SK-N-SH (cell line): ENCODE results near the gene RBMS1. TPM values are rescaled to one million over a fixed set of nuclear protein-coding genes. Genes with fewer than 3 reads are reported as not detected.

Experiments used
- CTCF ChIA-PET: fragments of 300-600, 350-600 bp; formaldehyde crosslinking; extraction: SDS; loops from one replicate; lab custom pipeline; 2021; lab: Yijun Ruan, JAX
- POLR2A ChIA-PET: fragments of 350-600 bp; sonication (Branson Sonifier 250); formaldehyde crosslinking; extraction: SDS; loops from one replicate; lab custom pipeline; 2020; ENCODE audit warnings: antibody characterized with exemption, inconsistent platforms; lab: Yijun Ruan, JAX
- DNase-seq: peaks from one replicate; pipeline ENCODE4 v3.0.0; 2012
- H2AFZ ChIP-seq: fragments of 200-600 bp; sonication (generic); 2 replicates; pipeline ENCODE4 v1.8.1; 2016; ENCODE audit warnings: antibody characterized with exemption, mild to moderate bottlenecking, low read depth
- H3F3A ChIP-seq: fragments of 200-600 bp; sonication (generic); replicated peaks from 2 replicates; pipeline ENCODE3; 2016; ENCODE audit warnings: antibody characterized with exemption, mild to moderate bottlenecking; ENCODE audit not compliant: insufficient read depth
- H3K27ac ChIP-seq, 2 experiments: fragments of 200-500 bp in 1 of 2; fragments of 200-600 bp in 1 of 2; sonication (Bioruptor generic) in 1 of 2; sonication (generic), shearing (Covaris generic) in 1 of 2; 2 replicates each; pipeline versions ENCODE4 v1.5.1 to v1.6.1; 2014 to 2016; ENCODE audit warnings: low read depth in 2 of 2, inconsistent platforms in 1 of 2, low read length in 1 of 2, mild to moderate bottlenecking in 1 of 2, mixed read lengths in 1 of 2
- H3K27me3 ChIP-seq: fragments of 200-600 bp; sonication (generic), shearing (Covaris generic); 2 replicates; pipeline ENCODE4 v1.6.1; 2016; ENCODE audit warnings: mixed run types; ENCODE audit not compliant: insufficient read depth
- H3K36me3 ChIP-seq, 2 experiments: fragments of 200-500 bp in 1 of 2; fragments of 200-600 bp in 1 of 2; sonication (Bioruptor generic) in 1 of 2; sonication (generic) in 1 of 2; replicated peaks in 1 of 2; 2 replicates each; pipeline versions ENCODE3 to v1.5.1; 2014 to 2016; ENCODE audit warnings: low read length in 1 of 2, mild to moderate bottlenecking in 1 of 2; ENCODE audit not compliant: insufficient read depth in 2 of 2, control insufficient read depth in 1 of 2
- H3K4me1 ChIP-seq, 2 experiments: fragments of 200-500 bp in 1 of 2; fragments of 200-600 bp in 1 of 2; sonication (Bioruptor generic) in 1 of 2; sonication (generic), shearing (Covaris generic) in 1 of 2; 2 replicates each; pipeline versions ENCODE4 v1.5.1 to v1.6.1; 2014 to 2016; ENCODE audit warnings: low read depth in 1 of 2, low read length in 1 of 2, mixed run types in 1 of 2; ENCODE audit not compliant: insufficient read depth in 2 of 2, control insufficient read depth in 1 of 2
- H3K4me2 ChIP-seq: fragments of 200-600 bp; sonication (generic), shearing (Covaris generic); 2 replicates; pipeline ENCODE4 v1.6.1; 2017; ENCODE audit warnings: mixed run types
- H3K4me3 ChIP-seq, 2 experiments: fragments of 200-500 bp in 1 of 2; fragments of 200-600 bp in 1 of 2; sonication (Bioruptor generic) in 1 of 2; sonication (generic), shearing (Covaris generic) in 1 of 2; 2 replicates each; pipeline versions ENCODE4 v1.5.1 to v1.8.1; 2014 to 2016; ENCODE audit warnings: low read depth in 2 of 2, inconsistent platforms in 1 of 2, low read length in 1 of 2, mild to moderate bottlenecking in 1 of 2, mixed read lengths in 1 of 2, moderate library complexity in 1 of 2
- H3K79me2 ChIP-seq: fragments of 200-600 bp; sonication (generic); 2 replicates; pipeline ENCODE4 v1.8.1; 2017; ENCODE audit warnings: mild to moderate bottlenecking; ENCODE audit not compliant: insufficient read depth
- H3K9ac ChIP-seq: fragments of 200-600 bp; sonication (generic); 2 replicates; pipeline ENCODE4 v1.6.1; 2017; ENCODE audit warnings: mixed run types
- H3K9me2 ChIP-seq: fragments of 200-600 bp; sonication (generic); 2 replicates; pipeline ENCODE4 v1.6.1; 2017; ENCODE audit warnings: mixed run types
- H3K9me3 ChIP-seq: fragments of 200-600 bp; sonication (generic); 2 replicates; pipeline ENCODE4 v1.6.1; 2017; ENCODE audit warnings: mixed run types, mild to moderate bottlenecking, moderate library complexity
- H4K20me1 ChIP-seq: fragments of 200-600 bp; sonication (generic); 2 replicates; pipeline ENCODE4 v1.6.1; 2017; ENCODE audit warnings: mild to moderate bottlenecking, mixed run types; ENCODE audit not compliant: insufficient read depth
- CTCF ChIP-seq: fragments of 200-600 bp; sonication (generic); IDR thresholded peaks from 2 replicates; pipeline ENCODE4 v1.6.1; 2017; ENCODE audit warnings: antibody characterized with exemption, mild to moderate bottlenecking, moderate library complexity
- EP300 ChIP-seq, 2 experiments: IDR thresholded peaks; 2 replicates each; pipeline versions ENCODE4 v1.4.0 to v1.6.1; 2012; ENCODE audit warnings: borderline replicate concordance in 1 of 2, low read depth in 1 of 2, low read length in 1 of 2
- FOXJ3 ChIP-seq: sonication (generic); formaldehyde crosslinking; IDR thresholded peaks from 2 replicates; pipeline ENCODE4 v1.5.1; 2020; ENCODE audit warnings: mild to moderate bottlenecking, missing genetic modification reagents
- GABPA ChIP-seq: IDR thresholded peaks from 2 replicates; pipeline ENCODE4 v1.4.0; 2012; ENCODE audit warnings: low read depth, mild to moderate bottlenecking
- IRF3 ChIP-seq: fragments of 150-350 bp; IDR thresholded peaks from 2 replicates; pipeline ENCODE4 v1.6.1; 2016; ENCODE audit warnings: mild to moderate bottlenecking, low read depth, low read length
- NFIC ChIP-seq: IDR thresholded peaks from 2 replicates; pipeline ENCODE4 v1.4.0; 2012; ENCODE audit warnings: borderline replicate concordance
- NRF1 ChIP-seq: IDR thresholded peaks from 2 replicates; pipeline ENCODE4 v1.6.1; 2012; ENCODE audit warnings: low read depth, mild to moderate bottlenecking, low read length
- PBX3 ChIP-seq: IDR thresholded peaks from 2 replicates; pipeline ENCODE4; 2012
- RAD21 ChIP-seq: IDR thresholded peaks from 2 replicates; pipeline ENCODE4 v1.6.1; 2012; ENCODE audit warnings: mild to moderate bottlenecking, low read length
- REST ChIP-seq: IDR thresholded peaks from 2 replicates; pipeline ENCODE4 v1.6.1; 2012; ENCODE audit warnings: mild to moderate bottlenecking, low read depth, low read length, moderate library complexity
- RFX5 ChIP-seq: IDR thresholded peaks from 2 replicates; pipeline ENCODE4 v1.6.1; 2012; ENCODE audit warnings: mild to moderate bottlenecking, improper control_type of control experiment, low read length
- RXRA ChIP-seq: IDR thresholded peaks from 2 replicates; pipeline ENCODE4 v1.4.0; 2012; ENCODE audit warnings: low read depth, mild to moderate bottlenecking, borderline replicate concordance
- SMC3 ChIP-seq: IDR thresholded peaks from 2 replicates; pipeline ENCODE4 v1.6.1; 2012; ENCODE audit warnings: low read depth, low read length, improper control_type of control experiment
- WGBS: methylation state at CpG from one replicate; pipeline ENCODE4 v1.1.6; 2017; ENCODE audit warnings: low lambda C conversion rate; 5-methylcytosine and 5-hydroxymethylcytosine counted together
- polyA plus RNA-seq, 3 experiments: library from polyadenylated mRNA; depleted of rRNA; stranded (reverse); fragments of >200 nt; gene quantifications; 2 replicates each; pipeline ENCODE4 v1.2.3, GENCODE V29; 2012

RBMS1 gene
- polyA plus RNA-seq, 1 of the 3 experiments (the other 2 are of a cell fraction) = 56.5 TPM

- 97% methylated on average over 3 of the region's 3 CpGs for WGBS
- 0 out of 4 replicates have a peak overlapping the region, but pooled peaks of 1 of the 2 experiments have one; percentile 2 for H3K27ac ChIP-seq
- H3K9me3 ChIP-seq = no peaks in the 10 kb centered on the region
- CTCF ChIA-PET = interaction anchor here (1.6 to 2.0 kb wide), 2 partner anchors 62 to 704 kb away, joined by 3 to 5 read pairs; no protein-coding TSS in a partner anchor
- peaks cover 31% of the 10 kb centered on the region; the same call in 1 of the 2 replicates for H3K79me2 ChIP-seq
- H3K9me2 ChIP-seq = no peaks in the 10 kb centered on the region
- no peak overlapping the region for H3K4me3 ChIP-seq
- H3K4me1 ChIP-seq = peaks cover 18 to 34% of the 10 kb centered on the region in 2 experiments
- H3K9ac ChIP-seq = no peak overlapping the region
- H4K20me1 ChIP-seq = no peaks in the 10 kb centered on the region
- H2AFZ ChIP-seq = no peak overlapping the region
- peaks cover 54 to 71% of the 10 kb centered on the region in 2 experiments for H3K36me3 ChIP-seq
- no peak for DNase-seq
- H3K4me2 ChIP-seq = no peak overlapping the region
- H3F3A ChIP-seq = peaks cover 37% of the 10 kb centered on the region
- H3K27me3 ChIP-seq = no peaks in the 10 kb centered on the region
- TF ChIP-seq SMC3 = no peak
- no peak for TF ChIP-seq PBX3
- no peak for TF ChIP-seq REST
- TF ChIP-seq RXRA = no peak
- POLR2A ChIA-PET = no interaction called here
Observed at GRCh38 chr2:160290598-160290997, 203.0 kb downstream of the RBMS1 start.

- no peaks in the 10 kb centered on the region for H3K9me3 ChIP-seq
- peaks cover 31% of the 10 kb centered on the region; the same call in 1 of the 2 replicates for H3K79me2 ChIP-seq
- 87% methylated on average over 3 of the region's 3 CpGs for WGBS
- no peaks in the 10 kb centered on the region for H3K27me3 ChIP-seq
- no peaks in the 10 kb centered on the region for H3K9me2 ChIP-seq
- no peak overlapping the region for H3K4me2 ChIP-seq
- DNase-seq = no peak
- H4K20me1 ChIP-seq = no peaks in the 10 kb centered on the region
- ChIA-PET POLR2A (no interaction called here), CTCF (interaction anchor here (0.8 to 2.0 kb wide), 3 partner anchors 11 to 705 kb away, joined by 3 to 5 read pairs (median 3); no protein-coding TSS in a partner anchor)
- H3K27ac ChIP-seq = peak overlapping the region in 1 of 2 experiments; percentile 44; a peak in 2 of 4 replicates
- H3K9ac ChIP-seq = no peak overlapping the region
- no peak overlapping the region for H2AFZ ChIP-seq
- H3F3A ChIP-seq = peaks cover 40% of the 10 kb centered on the region
- H3K36me3 ChIP-seq = peaks cover 55 to 78% of the 10 kb centered on the region in 2 experiments
- H3K4me1 ChIP-seq = peaks cover 18 to 26% of the 10 kb centered on the region in 2 experiments
- H3K4me3 ChIP-seq = no peak overlapping the region
- TF ChIP-seq NFIC = no peak
- TF ChIP-seq NRF1 = no peak
- no peak for TF ChIP-seq IRF3
- no peak for TF ChIP-seq RAD21
- TF ChIP-seq RFX5 = no peak
- no peak for TF ChIP-seq EP300 (IDR thresholded peaks at IDR 0.05; ENCODE audit: borderline replicate concordance in 1 of 2, low read depth in 1 of 2, low read length in 1 of 2)
- TF ChIP-seq CTCF = no peak
- TF ChIP-seq SMC3 = no peak
- no peak for TF ChIP-seq GABPA
- TF ChIP-seq FOXJ3 = no peak
Observed at GRCh38 chr2:160289831-160290230, 203.8 kb downstream of the RBMS1 start.
